K562 (cell line): ENCODE measurements around the gene SLC22A15. TPM values are rescaled to one million over a fixed set of nuclear protein-coding genes. Genes with fewer than 3 reads are reported as not detected.
A peak's percentile ranks its signal among the peaks of the same experiment; 100 is the strongest.

ENCODE experiments used
- ATAC-seq: fragments of 200-7000 bp; cut with Tn5 transposase; 3 replicates; pipeline ENCODE4 v1.9.1; 2020; ENCODE audit warnings: moderate library complexity
- BruUV-seq: library from RNA; stranded (reverse); fragments of 400-500 nt; replicated peaks from 2 replicates; lab custom pipeline; 2021; lab: Mats Ljungman, UMichigan
- CTCF ChIA-PET: fragments of 300-600 bp; formaldehyde crosslinking; extraction: SDS; loops from one replicate; lab custom pipeline; 2021; ENCODE audit warnings: low intra/inter-chr PET ratio; lab: Yijun Ruan, JAX
- POLR2A ChIA-PET: fragments of 300-600, 350-650 bp; sonication (Branson Sonifier 250); formaldehyde crosslinking; extraction: SDS; loops from one replicate; lab custom pipeline; 2021; ENCODE audit warnings: antibody characterized with exemption, inconsistent platforms; lab: Yijun Ruan, JAX
- DNase-seq, 4 experiments: peaks; one replicate each; pipeline versions ENCODE4 v3.0.0 to v3.0.0-alpha.2; 2011 to 2018; ENCODE audit warnings: low spot score in 3 of 4, mixed read lengths in 3 of 4; ENCODE audit errors: extremely low read depth in 1 of 4
- FAIRE-seq: peaks from 2 replicates; lab custom pipeline; 2011; peaks lifted over from hg19 to GRCh38; lab: Jason Lieb, UNC
- H2AFZ ChIP-seq: 2 replicates; pipeline ENCODE4 v1.6.0; 2011; ENCODE audit warnings: low read depth, low read length, control low read depth, inconsistent platforms
- H3K27ac ChIP-seq: fragments of 200-600 bp; 3 replicates; pipeline ENCODE4 v1.8.0; 2011; ENCODE audit warnings: low read depth, mild to moderate bottlenecking, control low read depth, inconsistent platforms, low read length, moderate library complexity, mixed read lengths; ENCODE audit errors: extremely low read depth
- H3K27me3 ChIP-seq, 2 experiments: fragments of 300-600 bp in 1 of 2; 2 replicates in 1 of 2; 3 replicates in 1 of 2; pipeline versions ENCODE4 v1.6.0 to v1.8.0; 2011; ENCODE audit warnings: inconsistent platforms in 2 of 2, low read length in 2 of 2, mild to moderate bottlenecking in 1 of 2, mixed read lengths in 1 of 2, moderate library complexity in 1 of 2; ENCODE audit not compliant: control insufficient read depth in 2 of 2, insufficient read depth in 2 of 2
- H3K36me3 ChIP-seq: fragments of 300-600 bp; 3 replicates; pipeline ENCODE4 v1.8.0; 2011; ENCODE audit warnings: mild to moderate bottlenecking, low read length, inconsistent platforms; ENCODE audit not compliant: control insufficient read depth, insufficient read depth
- H3K4me1 ChIP-seq, 2 experiments: fragments of 200-600 bp in 1 of 2; replicated peaks in 1 of 2; 2 replicates in 1 of 2; 3 replicates in 1 of 2; pipeline versions ENCODE4 v1.5.1 to v1.8.0; 2011; ENCODE audit warnings: inconsistent platforms in 2 of 2, low read length in 2 of 2, mild to moderate bottlenecking in 1 of 2, mixed read lengths in 1 of 2, moderate library complexity in 1 of 2; ENCODE audit not compliant: control insufficient read depth in 2 of 2, insufficient read depth in 2 of 2
- H3K4me2 ChIP-seq: 2 replicates; pipeline ENCODE4 v1.6.1; 2011; ENCODE audit warnings: low read length, control low read depth, inconsistent platforms, mixed read lengths; ENCODE audit not compliant: insufficient read depth
- H3K4me3 ChIP-seq: fragments of 200-600 bp; sonication (generic), shearing (Covaris generic); 2 replicates; pipeline ENCODE4 v1.5.1; 2016; ENCODE audit warnings: control low read depth, inconsistent platforms
- H3K79me2 ChIP-seq: fragments of 200-600 bp; 3 replicates; pipeline ENCODE4 v1.8.0; 2011; ENCODE audit warnings: low read length, inconsistent platforms; ENCODE audit not compliant: control insufficient read depth, insufficient read depth
- H3K9ac ChIP-seq, 2 experiments: 2 replicates each; pipeline versions ENCODE4 v1.6.0 to v1.6.1; 2011; ENCODE audit warnings: low read depth in 2 of 2, low read length in 2 of 2, control low read depth in 1 of 2, inconsistent platforms in 1 of 2, mild to moderate bottlenecking in 1 of 2, mixed read lengths in 1 of 2; ENCODE audit not compliant: insufficient read depth in 1 of 2
- H3K9me1 ChIP-seq: one replicate; pipeline ENCODE4 v1.6.0; 2011; ENCODE audit warnings: inconsistent platforms, mild to moderate bottlenecking, low read length, moderate library complexity; ENCODE audit not compliant: control insufficient read depth, insufficient read depth
- H3K9me3 ChIP-seq: replicated peaks from 2 replicates; pipeline ENCODE4 v1.5.1; 2011; ENCODE audit warnings: low read depth, low read length, inconsistent platforms; ENCODE audit not compliant: control insufficient read depth, insufficient read depth
- H4K20me1 ChIP-seq: replicated peaks from 2 replicates; pipeline ENCODE4 v1.6.1; 2011; ENCODE audit warnings: low read length, inconsistent platforms, mixed read lengths; ENCODE audit not compliant: control insufficient read depth, insufficient read depth
- CGGBP1 ChIP-seq: fragments of 250-450 bp; sonication (Bioruptor Pico); IDR thresholded peaks from 2 replicates; pipeline ENCODE4 v1.9.0; 2021; ENCODE audit warnings: mild to moderate bottlenecking
- FOSL1 ChIP-seq: fragments of 200-800 bp; sonication (Bioruptor generic); conservative IDR thresholded peaks from 2 replicates; pipeline ENCODE4 v1.6.1; 2016; ENCODE audit warnings: missing genetic modification characterization, missing compliant biosample characterization
- MTA3 ChIP-seq: fragments of 450-650 bp; formaldehyde crosslinking; IDR thresholded peaks from 2 replicates; pipeline ENCODE4 v1.6.1; 2017; ENCODE audit warnings: mild to moderate bottlenecking, borderline replicate concordance
- SREBF2 ChIP-seq: sonication (generic); formaldehyde crosslinking; IDR thresholded peaks from 2 replicates; pipeline ENCODE4 v1.4.0; 2020; ENCODE audit warnings: mild to moderate bottlenecking, missing genetic modification reagents
- THAP12 ChIP-seq: fragments of 250-450 bp; sonication (Bioruptor Pico); IDR thresholded peaks from 2 replicates; pipeline ENCODE4 v1.9.0; 2021; ENCODE audit warnings: mild to moderate bottlenecking, inconsistent platforms
- U2AF2 ChIP-seq: fragments of 200-400 bp; formaldehyde crosslinking; optimal IDR thresholded peaks from 2 replicates; pipeline ENCODE3; 2017; ENCODE audit warnings: low read depth, mild to moderate bottlenecking, low read length
- ZNF668 ChIP-seq: fragments of 250-450 bp; sonication (Bioruptor Pico); IDR thresholded peaks from 2 replicates; pipeline ENCODE4 v1.8.0; 2022; ENCODE audit warnings: mild to moderate bottlenecking, inconsistent platforms
- WGBS: fragments of 100-300 bp; shearing (Covaris generic); methylation state at CpG from one replicate; pipeline ENCODE4 v1.1.6; 2016; ENCODE audit warnings: low coverage, mixed read lengths; ENCODE audit not compliant: insufficient coverage; ENCODE audit errors: missing lambda C conversion rate; 5-methylcytosine and 5-hydroxymethylcytosine counted together
- in situ Hi-C: fragments of 300-500 bp; cut with MboI; formaldehyde crosslinking; loops from 4 replicates; pipeline ENCODE4 v1.15.0; 2018; ENCODE audit warnings: inconsistent platforms, mixed read lengths
- intact Hi-C: fragments of 100-400 bp; cut with micrococcal nuclease; formaldehyde crosslinking; loops from 2 replicates; pipeline ENCODE4 v1.14.2; 2022
- polyA plus RNA-seq, 8 experiments: library from polyadenylated mRNA; depleted of rRNA in 4 of 8; stranded (reverse) in 5 of 8; unstranded in 3 of 8; fragments of >200 nt; fragmentation: Nextera tagmentation in 2 of 8; fragmentation: Illumina TruSeq in 1 of 8; extraction: Ambion mirVana in 2 of 8; extraction: Trizol in 1 of 8; gene quantifications; 2 replicates each; pipeline versions ENCODE4 v1.2.1 to v1.2.3, GENCODE V29; 2011 to 2014; ENCODE audit warnings: inconsistent platforms in 1 of 8, missing spikeins in 1 of 8
- total RNA-seq, 7 experiments: library from RNA; depleted of rRNA in 6 of 7; stranded (reverse); fragments of >200 nt in 6 of 7; fragmentation: Illumina TruSeq in 2 of 7; extraction: Trizol in 2 of 7; gene quantifications; 2 replicates each; pipeline versions ENCODE4 v1.2.1 to v1.2.3, GENCODE V29; 2011 to 2021; ENCODE audit warnings: low replicate concordance in 1 of 7
- TF ChIP-seq, protein P1 (sequence below): IDR thresholded peaks from 2 replicates; pipeline ENCODE4 v1.6.1; 2011; ENCODE audit not compliant: insufficient read length; ENCODE audit errors: extremely low read depth
- TF ChIP-seq, protein P2 (sequence below): fragments of 450-650 bp; IDR thresholded peaks from 2 replicates; pipeline ENCODE4 v1.6.1; 2016
- TF ChIP-seq, protein P3 (sequence below), 2 experiments: IDR thresholded peaks in 1 of 2; conservative IDR thresholded peaks in 1 of 2; 2 replicates each; pipeline ENCODE4 v1.6.1; 2016; ENCODE audit warnings: low read depth in 2 of 2, mild to moderate bottlenecking in 1 of 2, missing compliant biosample characterization in 1 of 2, missing genetic modification characterization in 1 of 2, moderate library complexity in 1 of 2

SLC22A15 gene
- total and polyA plus RNA-seq, 9 of the 15 experiments (the other 6 are each of a cell fraction or from before 2014, with no cell fraction given) = 0.24 to 2.7 (median 1.2) TPM

DNA sequence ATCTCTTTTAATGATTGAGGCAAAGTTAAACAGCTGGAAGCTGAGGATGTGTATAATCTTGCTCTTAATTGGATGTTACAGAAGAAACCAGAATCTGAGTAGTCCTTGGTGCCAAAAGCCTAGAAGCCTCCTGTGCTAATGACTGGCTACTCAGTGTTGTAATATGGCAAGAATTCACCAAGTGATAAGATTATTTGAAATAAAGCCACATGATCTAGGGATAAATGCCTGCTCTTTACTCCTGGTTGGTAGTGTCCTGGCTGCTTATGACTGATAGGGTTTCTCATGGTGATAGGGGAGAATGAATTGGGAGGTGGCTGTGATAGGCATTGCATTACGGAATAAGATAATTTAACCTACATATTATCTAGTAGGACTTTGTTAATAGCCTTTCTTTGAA lies 121.3 kb downstream of the SLC22A15 start (continued):
- TF ChIP-seq, protein P1, sequence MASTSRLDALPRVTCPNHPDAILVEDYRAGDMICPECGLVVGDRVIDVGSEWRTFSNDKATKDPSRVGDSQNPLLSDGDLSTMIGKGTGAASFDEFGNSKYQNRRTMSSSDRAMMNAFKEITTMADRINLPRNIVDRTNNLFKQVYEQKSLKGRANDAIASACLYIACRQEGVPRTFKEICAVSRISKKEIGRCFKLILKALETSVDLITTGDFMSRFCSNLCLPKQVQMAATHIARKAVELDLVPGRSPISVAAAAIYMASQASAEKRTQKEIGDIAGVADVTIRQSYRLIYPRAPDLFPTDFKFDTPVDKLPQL = no peak
- TF ChIP-seq SREBF2 (CRISPR knock-in tag) = no peak
- no peak for TF ChIP-seq ZNF668

DNA sequence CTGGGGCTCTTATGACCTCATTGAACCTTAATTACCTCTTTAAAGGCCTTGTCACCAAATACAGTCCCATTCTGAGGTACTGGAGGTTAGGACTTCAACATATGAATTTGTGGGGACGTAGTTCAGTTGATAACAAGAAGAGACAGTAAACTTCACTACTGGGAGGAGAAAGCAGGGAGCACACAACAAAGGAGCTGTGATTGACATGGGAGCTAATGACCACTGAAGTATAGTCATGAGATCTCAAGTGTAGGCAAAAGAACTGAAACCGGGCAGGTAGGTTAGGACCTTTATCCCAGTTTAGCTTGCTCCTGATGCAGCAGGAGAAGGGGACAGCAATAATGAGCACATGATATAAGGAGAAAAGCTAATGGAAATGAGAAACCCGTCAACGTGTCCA lies 123.1 kb downstream of the SLC22A15 start:
- POLR2A ChIA-PET = interaction anchor here (0.8 to 1.5 kb wide), 3 partner anchors 8 to 22 kb away, joined by 3 to 4 read pairs (median 4); no protein-coding TSS in a partner anchor
- no peak overlapping the region for H3K4me2 ChIP-seq
- no peaks in the 10 kb centered on the region for H3K4me1 ChIP-seq
- H3K9ac ChIP-seq = no peak overlapping the region
- FAIRE-seq = no peak
- H2AFZ ChIP-seq = no peak overlapping the region
- intact Hi-C loops = no loop called here
- no peaks in the 10 kb centered on the region for H3K9me1 ChIP-seq
- no peaks in the 10 kb centered on the region for H3K79me2 ChIP-seq
- CTCF ChIA-PET = no interaction called here
- TF ChIP-seq CGGBP1 = no peak
- TF ChIP-seq THAP12 = no peak
- TF ChIP-seq U2AF2 = no peak
- TF ChIP-seq, protein P2, sequence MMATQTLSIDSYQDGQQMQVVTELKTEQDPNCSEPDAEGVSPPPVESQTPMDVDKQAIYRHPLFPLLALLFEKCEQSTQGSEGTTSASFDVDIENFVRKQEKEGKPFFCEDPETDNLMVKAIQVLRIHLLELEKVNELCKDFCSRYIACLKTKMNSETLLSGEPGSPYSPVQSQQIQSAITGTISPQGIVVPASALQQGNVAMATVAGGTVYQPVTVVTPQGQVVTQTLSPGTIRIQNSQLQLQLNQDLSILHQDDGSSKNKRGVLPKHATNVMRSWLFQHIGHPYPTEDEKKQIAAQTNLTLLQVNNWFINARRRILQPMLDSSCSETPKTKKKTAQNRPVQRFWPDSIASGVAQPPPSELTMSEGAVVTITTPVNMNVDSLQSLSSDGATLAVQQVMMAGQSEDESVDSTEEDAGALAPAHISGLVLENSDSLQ = peak; percentile 81
- TF ChIP-seq, protein P3, sequence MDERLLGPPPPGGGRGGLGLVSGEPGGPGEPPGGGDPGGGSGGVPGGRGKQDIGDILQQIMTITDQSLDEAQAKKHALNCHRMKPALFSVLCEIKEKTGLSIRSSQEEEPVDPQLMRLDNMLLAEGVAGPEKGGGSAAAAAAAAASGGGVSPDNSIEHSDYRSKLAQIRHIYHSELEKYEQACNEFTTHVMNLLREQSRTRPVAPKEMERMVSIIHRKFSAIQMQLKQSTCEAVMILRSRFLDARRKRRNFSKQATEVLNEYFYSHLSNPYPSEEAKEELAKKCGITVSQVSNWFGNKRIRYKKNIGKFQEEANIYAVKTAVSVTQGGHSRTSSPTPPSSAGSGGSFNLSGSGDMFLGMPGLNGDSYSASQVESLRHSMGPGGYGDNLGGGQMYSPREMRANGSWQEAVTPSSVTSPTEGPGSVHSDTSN (CRISPR knock-in tag; IDR thresholded peaks at IDR 0.05; ENCODE audit: low read depth) = no peak
- TF ChIP-seq, protein P3 (tag; conservative IDR thresholded peaks at IDR 0.05; ENCODE audit: low read depth) = peak; percentile 83
- no peak for TF ChIP-seq FOSL1 (tag)
- TF ChIP-seq MTA3 = no peak
- peaks cover 0 to 4% of the 10 kb centered on the region in 2 experiments; a peak in 2 of 5 replicates for H3K27me3 ChIP-seq
- in situ Hi-C loops = no loop called here
- H3K4me3 ChIP-seq = no peak overlapping the region
- H3K36me3 ChIP-seq = no peaks in the 10 kb centered on the region
- no TSS peak for BruUV-seq
- H4K20me1 ChIP-seq = no peaks in the 10 kb centered on the region
- no peaks in the 10 kb centered on the region for H3K9me3 ChIP-seq
- 3% methylated on average over 4 of the region's 4 CpGs for WGBS
- no peak for ATAC-seq
- DNase-seq = no peak
- H3K27ac ChIP-seq = no peak overlapping the region
